HepG2 (cell line): ENCODE measurements around the gene CLDND2. TPM values are rescaled to one million over a fixed set of nuclear protein-coding genes. Genes with fewer than 3 reads are reported as not detected.

Experiments used
- ATAC-seq: fragments of 200-7000 bp; cut with Tn5 transposase; 3 replicates; pipeline ENCODE4 v1.9.1; 2020; ENCODE audit warnings: mild to moderate bottlenecking, moderate library complexity
- BruUV-seq: library from RNA; stranded (reverse); fragments of 400-500 nt; replicated peaks from 2 replicates; lab custom pipeline; 2021; lab: Mats Ljungman, UMichigan
- CTCF ChIA-PET: fragments of 300-600 bp; formaldehyde crosslinking; extraction: SDS; loops from one replicate; lab custom pipeline; 2021; ENCODE audit warnings: low total read pairs, inconsistent platforms, low intra/inter-chr PET ratio; lab: Yijun Ruan, JAX
- POLR2A ChIA-PET: fragments of 350-600 bp; sonication (Branson Sonifier 250); formaldehyde crosslinking; loops from one replicate; lab custom pipeline; 2020; ENCODE audit warnings: antibody characterized with exemption, inconsistent platforms; lab: Yijun Ruan, JAX
- DNase-seq: peaks from one replicate; pipeline ENCODE4 v3.0.0-alpha.2; 2015; ENCODE audit warnings: low spot score
- FAIRE-seq: peaks from 3 replicates; lab custom pipeline; 2011; peaks lifted over from hg19 to GRCh38; lab: Jason Lieb, UNC
- H2AFZ ChIP-seq: one replicate; pipeline ENCODE4 v1.6.1; 2011; ENCODE audit warnings: low read length, inconsistent platforms
- H3K27ac ChIP-seq: fragments of 300-600 bp; 3 replicates; pipeline ENCODE4 v1.8.0; 2011; ENCODE audit warnings: mixed run types, mild to moderate bottlenecking, mixed read lengths, low read length, inconsistent platforms; ENCODE audit not compliant: insufficient read depth; ENCODE audit errors: extremely low read length
- H3K27me3 ChIP-seq, 2 experiments: fragments of 200-600 bp in 1 of 2; 2 replicates in 1 of 2; 3 replicates in 1 of 2; pipeline versions ENCODE4 v1.6.0 to v1.8.0; 2011; ENCODE audit warnings: low read length in 2 of 2, mild to moderate bottlenecking in 2 of 2, moderate library complexity in 2 of 2, inconsistent platforms in 1 of 2; ENCODE audit not compliant: insufficient read depth in 2 of 2, control insufficient read depth in 1 of 2
- H3K36me3 ChIP-seq, 2 experiments: fragments of 200-600 bp in 1 of 2; replicated peaks in 1 of 2; 2 replicates in 1 of 2; 3 replicates in 1 of 2; pipeline versions ENCODE4 v1.5.1 to v1.8.0; 2011; ENCODE audit warnings: low read length in 2 of 2, inconsistent platforms in 1 of 2; ENCODE audit not compliant: insufficient read depth in 2 of 2, control insufficient read depth in 1 of 2
- H3K4me1 ChIP-seq: 2 replicates; pipeline ENCODE4 v1.5.1; 2012; ENCODE audit warnings: low read length, inconsistent platforms; ENCODE audit not compliant: insufficient read depth
- H3K4me2 ChIP-seq: 2 replicates; pipeline ENCODE4 v1.6.0; 2011; ENCODE audit warnings: low read depth, low read length, inconsistent platforms
- H3K4me3 ChIP-seq, 3 experiments: fragments of 200-600 bp in 1 of 3; sonication (generic), shearing (Covaris generic) in 1 of 3; replicated peaks in 1 of 3; 2 replicates each; pipeline ENCODE4 v1.5.1; 2011 to 2016; ENCODE audit warnings: low read length in 3 of 3, inconsistent platforms in 2 of 3, low read depth in 2 of 3, mild to moderate bottlenecking in 2 of 3, control low read depth in 1 of 3, mixed read lengths in 1 of 3; ENCODE audit not compliant: insufficient read depth in 1 of 3
- H3K79me2 ChIP-seq: one replicate; pipeline ENCODE4 v1.6.1; 2011; ENCODE audit warnings: low read length, inconsistent platforms; ENCODE audit not compliant: insufficient read depth
- H3K9ac ChIP-seq: 2 replicates; pipeline ENCODE4 v1.6.0; 2011; ENCODE audit warnings: mild to moderate bottlenecking, low read depth, low read length, inconsistent platforms; ENCODE audit not compliant: insufficient read depth
- H3K9me3 ChIP-seq: 2 replicates; pipeline ENCODE4 v1.5.1; 2012; ENCODE audit warnings: mild to moderate bottlenecking, low read length
- H4K20me1 ChIP-seq: 2 replicates; pipeline ENCODE4 v1.6.0; 2011; ENCODE audit warnings: inconsistent platforms, mild to moderate bottlenecking, low read length, moderate library complexity; ENCODE audit not compliant: insufficient read depth
- ARID3A ChIP-seq: IDR thresholded peaks from 2 replicates; pipeline ENCODE4 v1.6.1; 2012; ENCODE audit warnings: low read depth, low read length, improper control_type of control experiment
- CENPX ChIP-seq: sonication (generic); formaldehyde crosslinking; IDR thresholded peaks from 2 replicates; pipeline ENCODE4 v1.9.0; 2021; ENCODE audit warnings: mild to moderate bottlenecking, missing genetic modification reagents, moderate library complexity
- CHD4 ChIP-seq: fragments of 200-600 bp; sonication (generic); IDR thresholded peaks from 2 replicates; pipeline ENCODE4 v1.7.0; 2017; ENCODE audit warnings: mild to moderate bottlenecking, low read length, borderline replicate concordance
- GLMP ChIP-seq: sonication (generic); formaldehyde crosslinking; IDR thresholded peaks from 2 replicates; pipeline ENCODE4 v1.9.0; 2021; ENCODE audit warnings: missing genetic modification reagents, mild to moderate bottlenecking, borderline replicate concordance
- HMGXB4 ChIP-seq, 2 experiments: sonication (generic) in 1 of 2; formaldehyde crosslinking in 1 of 2; IDR thresholded peaks; 2 replicates each; pipeline versions ENCODE4 v1.4.0 to v1.6.1; 2018 to 2020; ENCODE audit warnings: missing genetic modification reagents in 2 of 2, borderline replicate concordance in 1 of 2, low read depth in 1 of 2, mild to moderate bottlenecking in 1 of 2, missing biosample characterization in 1 of 2
- PCBP2 ChIP-seq: fragments of 200-400 bp; formaldehyde crosslinking; optimal IDR thresholded peaks from 2 replicates; pipeline ENCODE3; 2018; ENCODE audit warnings: low read length, low read depth; ENCODE audit not compliant: poor library complexity, severe bottlenecking
- SAP130 ChIP-seq: IDR thresholded peaks from 2 replicates; pipeline ENCODE4 v1.6.1; 2016; ENCODE audit warnings: low read depth
- TCF12 ChIP-seq, 2 experiments: fragments of 450-650 bp in 1 of 2; sonication (generic) in 1 of 2; formaldehyde crosslinking in 1 of 2; IDR thresholded peaks; 2 replicates each; pipeline versions ENCODE4 v1.6.1 to v1.8.0; 2017 to 2022; ENCODE audit warnings: antibody characterized with exemption in 1 of 2, mild to moderate bottlenecking in 1 of 2, missing genetic modification reagents in 1 of 2, moderate library complexity in 1 of 2
- ZFAT ChIP-seq: sonication (generic); formaldehyde crosslinking; conservative IDR thresholded peaks from 2 replicates; pipeline ENCODE4 v1.8.1; 2023; ENCODE audit warnings: missing genetic modification reagents, inconsistent platforms
- ZNF101 ChIP-seq: sonication (generic); formaldehyde crosslinking; IDR thresholded peaks from 2 replicates; pipeline ENCODE4 v1.4.0; 2020; ENCODE audit warnings: mild to moderate bottlenecking, low read depth, missing genetic modification reagents, borderline replicate concordance
- ZNF124 ChIP-seq: sonication (generic); formaldehyde crosslinking; IDR thresholded peaks from 2 replicates; pipeline ENCODE4 v1.4.0; 2020; ENCODE audit warnings: missing genetic modification reagents
- ZNF383 ChIP-seq: sonication (generic); formaldehyde crosslinking; IDR thresholded peaks from 2 replicates; pipeline ENCODE4 v1.4.0; 2020; ENCODE audit warnings: missing genetic modification reagents, mild to moderate bottlenecking, borderline replicate concordance
- ZNF577 ChIP-seq: sonication (generic); formaldehyde crosslinking; IDR thresholded peaks from 2 replicates; pipeline ENCODE4 v1.4.0; 2020; ENCODE audit warnings: mild to moderate bottlenecking, low read depth, missing genetic modification reagents, borderline replicate concordance
- ZNF607 ChIP-seq: sonication (generic); formaldehyde crosslinking; IDR thresholded peaks from 2 replicates; pipeline ENCODE4 v1.5.1; 2020; ENCODE audit warnings: missing genetic modification reagents, mild to moderate bottlenecking, borderline replicate concordance
- ZNF784 ChIP-seq: sonication (generic); formaldehyde crosslinking; IDR thresholded peaks from 2 replicates; pipeline ENCODE4 v1.5.1; 2020; ENCODE audit warnings: missing genetic modification reagents, mild to moderate bottlenecking, borderline replicate concordance
- WGBS: methylation state at CpG from one replicate; pipeline ENCODE4 v1.1.6; 2017; ENCODE audit warnings: low lambda C conversion rate; 5-methylcytosine and 5-hydroxymethylcytosine counted together
- in situ Hi-C: cut with HindIII; loops from 2 replicates; pipeline ENCODE4 v1.10.0; 2017; ENCODE audit warnings: low pct_unique_long_range_greater_than_20kb; ENCODE audit not compliant: extremely low pct_ligation_motif_present
- intact Hi-C: fragments of 100-400 bp; cut with micrococcal nuclease; formaldehyde crosslinking; loops from one replicate; pipeline ENCODE4 v1.10.0; 2022; ENCODE audit not compliant: unreplicated experiment
- polyA plus RNA-seq, 8 experiments: library from polyadenylated mRNA; depleted of rRNA in 3 of 8; stranded (reverse) in 7 of 8; unstranded in 1 of 8; fragments of >200 nt; fragmentation: Illumina TruSeq in 4 of 8; extraction: Trizol in 4 of 8; gene quantifications; 2 replicates each; pipeline versions ENCODE4 v1.2.1 to v1.2.3, GENCODE V29; 2011 to 2016; ENCODE audit warnings: low read depth in 4 of 8, missing spikeins in 1 of 8, mixed read lengths in 1 of 8; ENCODE audit not compliant: insufficient read depth in 1 of 8
- total RNA-seq, 5 experiments: library from RNA; depleted of rRNA; stranded (reverse); fragments of >200 nt; fragmentation: Illumina TruSeq; extraction: Trizol; gene quantifications; 2 replicates each; pipeline ENCODE4 v1.2.3, GENCODE V29; 2016; ENCODE audit warnings: low read depth in 1 of 5

Gene CLDND2
- total and polyA plus RNA-seq, 2 of the 13 experiments (the other 11 are each of a cell fraction or from before 2014, with no cell fraction given): 0.84 to 1.8 TPM

- DNase-seq (no peak), FAIRE-seq (no peak), ATAC-seq (no peak)
- BruUV-seq: no TSS peak
- no peak overlapping the region for H3K4me3 ChIP-seq
- WGBS: 83% methylated on average over 13 of the region's 15 CpGs
- ChIA-PET CTCF (no interaction called here), POLR2A (no interaction called here)
- peaks cover 19% of the 10 kb centered on the region for H3K4me1 ChIP-seq
- no peaks in the 10 kb centered on the region for H3K79me2 ChIP-seq
- H3K9me3 ChIP-seq: no peaks in the 10 kb centered on the region
- in situ Hi-C loops (no loop called here), intact Hi-C loops (no loop called here)
- no peak overlapping the region for H2AFZ ChIP-seq
- H3K4me2 ChIP-seq: no peak overlapping the region
- no peaks in the 10 kb centered on the region; a peak in 1 of 5 replicates for H3K27me3 ChIP-seq
- no peaks in the 10 kb centered on the region for H3K36me3 ChIP-seq
- H3K27ac ChIP-seq: no peak overlapping the region
- H4K20me1 ChIP-seq: no peaks in the 10 kb centered on the region
- no peak overlapping the region for H3K9ac ChIP-seq
- TF ChIP-seq ZNF124: no peak
- no peak for TF ChIP-seq CHD4
- no peak for TF ChIP-seq ZFAT (CRISPR knock-in tag)
- TF ChIP-seq HMGXB4 (CRISPR knock-in tag; IDR thresholded peaks at IDR 0.05; ENCODE audit: borderline replicate concordance in 1 of 2, low read depth in 1 of 2): no peak
- TF ChIP-seq TCF12 (IDR thresholded peaks at IDR 0.05): no peak
- no peak for TF ChIP-seq TCF12 (CRISPR knock-in tag; IDR thresholded peaks at IDR 0.05)
- TF ChIP-seq ZNF607 (CRISPR knock-in tag): no peak
- TF ChIP-seq ZNF784 (CRISPR knock-in tag): no peak
- TF ChIP-seq SAP130 (CRISPR knock-in tag): no peak
- no peak for TF ChIP-seq GLMP (CRISPR knock-in tag)
- no peak for TF ChIP-seq PCBP2
- no peak for TF ChIP-seq CENPX (CRISPR knock-in tag)
- no peak for TF ChIP-seq ZNF577
- TF ChIP-seq ZNF383 (CRISPR knock-in tag): no peak
- TF ChIP-seq ZNF101 (CRISPR knock-in tag): no peak
- no peak for TF ChIP-seq ARID3A
Observed at GRCh38 chr19:51410950-51411748, 42.3 kb upstream of the CLDND2 start.
